ENCODE measurements around the gene CRYZ.

- no peak for TF ChIP-seq GATA2 (IDR thresholded peaks at IDR 0.05; ENCODE audit: low read depth, low read length)
- no peak for TF ChIP-seq GATA3 (IDR thresholded peaks at IDR 0.05; ENCODE audit: low read depth, low read length)
Observed at GRCh38 chr1:74728736-74729135, 4.1 kb downstream of the CRYZ start.

Measured in SH-SY5Y (cell line).